ENCODE measurements around the gene TRMT2A. TPM values are rescaled to one million over a fixed set of nuclear protein-coding genes. Genes with fewer than 3 reads are reported as not detected.

Gene TRMT2A
- total and polyA plus RNA-seq, 10 of the 15 experiments (the other 5 are each of a cell fraction or from before 2014, with no cell fraction given), result 0.29 to 97.0 (median 57.9) TPM

GRCh38 chr22:20101638-20102037 lies 15.4 kb downstream of the TRMT2A start (continued):
- no peak for TF ChIP-seq HSF1 (IDR thresholded peaks at IDR 0.05; ENCODE audit: low read depth, low read length)

GRCh38 chr22:20099099-20099711 lies 17.8 kb downstream of the TRMT2A start:
- ChIA-PET SMC1A (ENCODE audit: uncharacterized antibody, unreplicated experiment) (no interaction called here), RAD21 (ENCODE audit: unreplicated experiment) (no interaction called here), CTCF (no interaction called here), POLR2A (no interaction called here)
- no peak overlapping the region for H2AFZ ChIP-seq (ENCODE audit: control insufficient read depth, low read depth, low read length)
- no peaks in the 10 kb centered on the region for H3K4me1 ChIP-seq (ENCODE audit: control insufficient read depth, insufficient read depth, low read length)
- WGBS (ENCODE audit: insufficient coverage, insufficient replicate concordance, low lambda C conversion rate, missing lambda C conversion rate), result 98% methylated on average over 6 of the region's 6 CpGs
- no peaks in the 10 kb centered on the region for H3K27me3 ChIP-seq (replicated peaks in 1 of 2; ENCODE audit: control insufficient read depth in 2 of 2, insufficient read depth in 2 of 2, low read length in 1 of 2)
- no TSS peak for BruUV-seq (replicated peaks)
- H3K9ac ChIP-seq (ENCODE audit: control insufficient read depth, insufficient read depth, low read length), result no peak overlapping the region
- ATAC-seq (no peak), FAIRE-seq (no peak), DNase-seq (ENCODE audit: low read depth, low spot score) (no peak)
- TF ChIP-seq FOXM1 (IDR thresholded peaks at IDR 0.05; ENCODE audit: low read depth, low read length), result no peak
- in situ Hi-C loops (cut with MboI), result no loop called here
- no peak overlapping the region for H3K4me3 ChIP-seq
- H3K79me2 ChIP-seq (ENCODE audit: control insufficient read depth, insufficient read depth, low read length), result no peaks in the 10 kb centered on the region
- no peaks in the 10 kb centered on the region for H4K20me1 ChIP-seq (ENCODE audit: control insufficient read depth, insufficient read depth)
- H3K4me2 ChIP-seq (ENCODE audit: control insufficient read depth, insufficient read depth), result no peak overlapping the region
- H3K9me3 ChIP-seq (replicated peaks; ENCODE audit: control insufficient read depth, insufficient read depth, low read length), result no peaks in the 10 kb centered on the region
- H3K27ac ChIP-seq (ENCODE audit: control insufficient read depth, insufficient read depth), result no peak overlapping the region
- intact Hi-C loops (cut with micrococcal nuclease; ENCODE audit: unreplicated experiment), result no loop called here
- H3K36me3 ChIP-seq (ENCODE audit: control insufficient read depth in 2 of 2, insufficient read depth in 2 of 2, low read length in 1 of 2), result peaks cover 18 to 21% of the 10 kb centered on the region in 2 experiments

Data from GM12878 (cell line).